Transverse colon (tissue), 4 donors: Measurements from ENCODE around the gene SSTR1. TPM values are rescaled to one million over a fixed set of nuclear protein-coding genes. Genes with fewer than 3 reads are reported as not detected.

Experiments used
- DNase-seq: peaks from one replicate; pipeline ENCODE4 v3.0.0-alpha.2; 2019
- H3K27ac ChIP-seq, 4 donors: fragments of 200-600 bp; sonication (generic); 2 replicates each; pipeline ENCODE4 v1.5.1; 2016 to 2018; ENCODE audit warnings: inconsistent platforms in 4 of 4
- H3K27me3 ChIP-seq: fragments of 200-600 bp; sonication (generic); 2 replicates; pipeline ENCODE4 v1.5.1; 2017; ENCODE audit warnings: inconsistent platforms
- H3K36me3 ChIP-seq, 4 donors: fragments of 200-600 bp; sonication (generic); 2 replicates each; pipeline ENCODE4 v1.5.1; 2017 to 2019; ENCODE audit warnings: inconsistent platforms in 4 of 4
- H3K4me1 ChIP-seq, 4 donors: fragments of 200-600 bp; sonication (generic); 2 replicates each; pipeline ENCODE4 v1.5.1; 2017 to 2020; ENCODE audit warnings: inconsistent platforms in 4 of 4
- H3K4me3 ChIP-seq, 4 donors: fragments of 200-600 bp; sonication (generic); 1 replicate in 1 of 4; 2 replicates in 3 of 4; pipeline versions ENCODE4 v1.5.1 to v1.6.1; 2017 to 2019; ENCODE audit warnings: inconsistent platforms in 4 of 4
- H3K9me3 ChIP-seq, 2 donors: fragments of 200-600 bp; sonication (generic); 2 replicates each; pipeline ENCODE4 v1.5.1; 2017 to 2019; ENCODE audit warnings: inconsistent platforms in 2 of 2
- CTCF ChIP-seq, 5 experiments: fragments of 200-600 bp in 3 of 5; fragments of 450-650 bp in 2 of 5; sonication (generic) in 3 of 5; IDR thresholded peaks; 1 replicate in 2 of 5; 2 replicates in 3 of 5; pipeline ENCODE4 v1.5.1; 2016 to 2017; ENCODE audit warnings: antibody characterized with exemption in 5 of 5, inconsistent platforms in 3 of 5, mild to moderate bottlenecking in 2 of 5, moderate library complexity in 1 of 5
- EP300 ChIP-seq: sonication (generic); formaldehyde crosslinking; IDR thresholded peaks from one replicate; pipeline ENCODE4 v1.6.1; 2017; ENCODE audit warnings: antibody characterized with exemption, low read depth
- POLR2A ChIP-seq: fragments of 450-650 bp; IDR thresholded peaks from one replicate; pipeline ENCODE4 v1.6.1; 2016; ENCODE audit warnings: antibody characterized with exemption, mild to moderate bottlenecking, moderate library complexity
- POLR2AphosphoS5 ChIP-seq, 3 donors: sonication (generic); formaldehyde crosslinking; IDR thresholded peaks; one replicate each; pipeline ENCODE4 v1.6.1; 2016; ENCODE audit warnings: antibody characterized with exemption in 3 of 3
- WGBS, 2 donors: methylation state at CpG; one replicate each; pipeline ENCODE4 v1.1.5; 2018; ENCODE audit warnings: low coverage in 1 of 2; 5-methylcytosine and 5-hydroxymethylcytosine counted together
- in situ Hi-C, 4 donors: fragments of 200-750 bp; cut with MboI; loops; one replicate each; pipeline versions ENCODE4 v1.15.0 to v1.15.1; 2017; ENCODE audit warnings: low sequenced_read_pairs in 3 of 4, low pct_ligation_motif_present in 1 of 4, low pct_unique_long_range_greater_than_20kb in 1 of 4
- intact Hi-C: fragments of 100-400 bp; cut with DNase I; formaldehyde crosslinking; loops from one replicate; pipeline ENCODE4 v1.15.1; 2023; ENCODE audit warnings: low total_unique reads
- total RNA-seq, 4 donors: library from RNA; depleted of rRNA; stranded (reverse); fragments of >200 nt; gene quantifications; one replicate each; pipeline ENCODE4 v1.1.0, GENCODE V29; 2016

The SSTR1 gene
- total RNA-seq, 4 donors from 2014 or later: 1.6 to 10.1 (median 6.9) TPM

- Histone ChIP-seq H3K27ac (no peak overlapping the region), H3K27me3 (peaks cover 9% of the 10 kb centered on the region), H3K4me3 (no peak overlapping the region), H3K9me3 (no peaks in the 10 kb centered on the region), H3K4me1 (no peaks in the 10 kb centered on the region), H3K36me3 (no peaks in the 10 kb centered on the region)
- intact Hi-C loops (no loop called here), in situ Hi-C loops (no loop called here)
- no peak for DNase-seq
- 90 to 93% methylated on average over 3 of the region's 3 CpGs for WGBS, 2 donors
- TF ChIP-seq POLR2A (no peak), EP300 (no peak), CTCF (IDR thresholded peaks at IDR 0.05) (no peak), POLR2AphosphoS5 (IDR thresholded peaks at IDR 0.05) (no peak)
Observed at GRCh38 chr14:38248321-38249028, 40.8 kb downstream of the SSTR1 start.

DNA sequence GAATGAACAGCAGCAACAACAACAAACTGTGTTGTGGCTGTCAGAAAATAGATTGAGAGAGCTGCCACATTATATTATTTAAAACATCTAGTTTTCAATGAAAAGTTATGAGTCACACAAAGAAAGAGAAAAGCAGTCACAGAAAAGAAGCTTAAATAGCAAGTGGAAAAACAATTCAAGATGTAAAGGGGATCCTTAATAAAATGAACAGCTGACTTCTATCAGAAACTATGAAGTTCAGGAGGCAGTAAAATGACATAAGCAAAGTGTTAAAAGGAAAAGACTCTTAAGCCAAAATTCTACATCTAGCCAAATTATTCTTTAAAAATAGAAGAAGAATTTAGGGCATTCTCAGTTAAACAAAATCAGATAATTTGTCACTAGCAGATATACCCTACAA lies 42.6 kb downstream of the SSTR1 start:
- Histone ChIP-seq H3K9me3 (no peaks in the 10 kb centered on the region), H3K27me3 (peaks cover 28% of the 10 kb centered on the region), H3K4me1 (peaks cover 0 to 1% (median 0%) of the 10 kb centered on the region in 4 donors), H3K36me3 (no peaks in the 10 kb centered on the region), H3K4me3 (no peak overlapping the region), H3K27ac (no peak overlapping the region)
- DNase-seq: no peak
- in situ Hi-C loops: no loop called here
- TF ChIP-seq EP300 (no peak), POLR2AphosphoS5 (IDR thresholded peaks at IDR 0.05) (no peak), CTCF (IDR thresholded peaks at IDR 0.05) (no peak), POLR2A (no peak)
- intact Hi-C loops: no loop called here

- Histone ChIP-seq H3K4me3 (no peak overlapping the region), H3K27me3 (peaks cover 43% of the 10 kb centered on the region), H3K27ac (no peak overlapping the region), H3K4me1 (peaks cover 0 to 7% (median 0%) of the 10 kb centered on the region in 4 donors), H3K9me3 (no peaks in the 10 kb centered on the region), H3K36me3 (no peaks in the 10 kb centered on the region)
- 76 to 87% methylated on average over 4 of the region's 4 CpGs for WGBS, 2 donors
- in situ Hi-C loops (no loop called here), intact Hi-C loops (no loop called here)
- TF ChIP-seq POLR2A (no peak), POLR2AphosphoS5 (IDR thresholded peaks at IDR 0.05) (no peak), EP300 (no peak), CTCF (IDR thresholded peaks at IDR 0.05) (no peak)
- DNase-seq: no peak
Observed at GRCh38 chr14:38252066-38252710, 44.5 kb downstream of the SSTR1 start.

GRCh38 chr14:38253676-38254075 lies 46.0 kb downstream of the SSTR1 start:
- Histone ChIP-seq H3K27ac (no peak overlapping the region), H3K4me1 (peaks cover 0 to 7% (median 0%) of the 10 kb centered on the region in 4 donors), H3K36me3 (no peaks in the 10 kb centered on the region), H3K9me3 (no peaks in the 10 kb centered on the region), H3K27me3 (peaks cover 46% of the 10 kb centered on the region), H3K4me3 (peak overlapping the region in 1 of 4 donors; percentile 37)
- 45 to 69% methylated on average over 3 to 4 of the region's 4 CpGs for WGBS, 2 donors
- TF ChIP-seq POLR2AphosphoS5 (IDR thresholded peaks at IDR 0.05) (no peak), CTCF (IDR thresholded peaks at IDR 0.05) (no peak), EP300 (no peak), POLR2A (no peak)
- DNase-seq: no peak
- intact Hi-C loops: no loop called here
- in situ Hi-C loops: no loop called here
